ENCODE results near the gene HOXA4. TPM values are rescaled to one million over a fixed set of nuclear protein-coding genes. Genes with fewer than 3 reads are reported as not detected.

HOXA4 gene
- total RNA-seq, 1 donor from 2014 or later = 0.31 TPM

GRCh38 chr7:27118580-27118979 lies 12.0 kb downstream of the HOXA4 start:
- no peak overlapping the region for H3K4me3 Mint-ChIP-seq (ENCODE audit: unreplicated experiment)
- no peaks in the 10 kb centered on the region for H3K9me3 Mint-ChIP-seq (ENCODE audit: unreplicated experiment)
- DNase-seq (ENCODE audit: low spot score) = no peak
- no peak overlapping the region for H3K27ac Mint-ChIP-seq (ENCODE audit: unreplicated experiment)
- peaks cover 29% of the 10 kb centered on the region for H3K4me1 Mint-ChIP-seq (ENCODE audit: unreplicated experiment)
- TF ChIP-seq CTCF (IDR thresholded peaks at IDR 0.05; ENCODE audit: unreplicated experiment) = no peak
- no peaks in the 10 kb centered on the region for H3K36me3 Mint-ChIP-seq (ENCODE audit: low read depth, unreplicated experiment)
- peaks cover 41% of the 10 kb centered on the region for H3K27me3 Mint-ChIP-seq (ENCODE audit: unreplicated experiment)

GRCh38 chr7:27117887-27118491 lies 12.6 kb downstream of the HOXA4 start:
- H3K9me3 Mint-ChIP-seq (ENCODE audit: unreplicated experiment) = no peaks in the 10 kb centered on the region
- H3K27ac Mint-ChIP-seq (ENCODE audit: unreplicated experiment) = no peak overlapping the region
- no peaks in the 10 kb centered on the region for H3K36me3 Mint-ChIP-seq (ENCODE audit: low read depth, unreplicated experiment)
- DNase-seq (ENCODE audit: low spot score) = no peak
- H3K4me3 Mint-ChIP-seq (ENCODE audit: unreplicated experiment) = peak overlapping the region; percentile 39
- no peak for TF ChIP-seq CTCF (IDR thresholded peaks at IDR 0.05; ENCODE audit: unreplicated experiment)
- H3K4me1 Mint-ChIP-seq (ENCODE audit: unreplicated experiment) = peaks cover 27% of the 10 kb centered on the region
- H3K27me3 Mint-ChIP-seq (ENCODE audit: unreplicated experiment) = peaks cover 44% of the 10 kb centered on the region

- Mint-ChIP-seq H3K36me3 (ENCODE audit: low read depth, unreplicated experiment) (no peaks in the 10 kb centered on the region), H3K9me3 (ENCODE audit: unreplicated experiment) (no peaks in the 10 kb centered on the region), H3K4me1 (ENCODE audit: unreplicated experiment) (peaks cover 23% of the 10 kb centered on the region), H3K4me3 (ENCODE audit: unreplicated experiment) (no peak overlapping the region), H3K27ac (ENCODE audit: unreplicated experiment) (no peak overlapping the region), H3K27me3 (ENCODE audit: unreplicated experiment) (peaks cover 44% of the 10 kb centered on the region)
- no peak for TF ChIP-seq CTCF (IDR thresholded peaks at IDR 0.05; ENCODE audit: unreplicated experiment)
- no peak for DNase-seq (ENCODE audit: low spot score)
Measured at GRCh38 chr7:27116962-27117886, 13.3 kb downstream of the HOXA4 start.

- Mint-ChIP-seq H3K27ac (ENCODE audit: unreplicated experiment) (no peak overlapping the region), H3K9me3 (ENCODE audit: unreplicated experiment) (no peaks in the 10 kb centered on the region), H3K4me3 (ENCODE audit: unreplicated experiment) (no peak overlapping the region), H3K4me1 (ENCODE audit: unreplicated experiment) (peaks cover 17% of the 10 kb centered on the region), H3K36me3 (ENCODE audit: low read depth, unreplicated experiment) (no peaks in the 10 kb centered on the region), H3K27me3 (ENCODE audit: unreplicated experiment) (peaks cover 48% of the 10 kb centered on the region)
- TF ChIP-seq CTCF (IDR thresholded peaks at IDR 0.05; ENCODE audit: unreplicated experiment) = no peak
- DNase-seq (ENCODE audit: low spot score) = no peak
Measured at GRCh38 chr7:27116031-27116961, 14.3 kb downstream of the HOXA4 start.
